Pulmonary artery endothelial cell (primary cell): ENCODE results near the gene KY. TPM values are rescaled to one million over a fixed set of nuclear protein-coding genes. Genes with fewer than 3 reads are reported as not detected.

ENCODE experiments used
- DNase-seq: peaks from one replicate; pipeline ENCODE4 v3.0.0-alpha.2; 2011; ENCODE audit warnings: low read depth, low spot score
- total RNA-seq: library from RNA; depleted of rRNA; stranded (reverse); fragments of >200 nt; gene quantifications from 2 replicates; pipeline ENCODE4 v1.2.3, GENCODE V29; 2014

KY gene, protein sequence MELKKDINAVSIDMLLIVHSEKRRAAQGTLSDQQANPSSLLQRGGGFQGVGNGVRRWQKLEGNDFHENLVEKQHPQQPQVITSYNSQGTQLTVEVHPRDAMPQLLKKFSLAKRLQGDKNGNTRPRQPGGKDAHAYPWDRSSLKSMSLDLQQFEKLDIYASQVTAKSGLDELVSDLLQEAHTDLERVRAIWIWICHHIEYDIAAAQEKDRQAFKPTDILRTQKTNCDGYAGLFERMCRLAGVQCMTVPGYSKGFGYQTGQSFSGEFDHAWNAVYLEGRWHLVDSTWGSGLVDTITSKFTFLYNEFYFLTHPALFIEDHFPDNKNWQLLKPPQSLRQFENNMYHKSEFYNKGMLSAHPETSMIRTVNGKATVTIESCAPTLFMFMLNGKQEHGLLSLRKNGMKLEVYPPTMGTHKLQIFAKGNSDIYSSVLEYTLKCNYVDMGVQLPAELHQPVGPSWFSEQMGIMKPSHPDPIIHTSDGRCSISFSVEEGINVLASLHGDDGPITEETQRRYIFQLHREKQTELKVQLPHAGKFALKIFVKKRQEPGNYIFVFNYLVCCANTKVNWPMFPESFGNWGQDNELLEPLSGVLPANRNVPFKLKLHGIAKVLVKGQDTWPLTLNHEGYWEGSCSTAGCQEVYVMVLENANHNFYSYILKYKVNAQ
- total RNA-seq: not detected in 2 replicates

DNA sequence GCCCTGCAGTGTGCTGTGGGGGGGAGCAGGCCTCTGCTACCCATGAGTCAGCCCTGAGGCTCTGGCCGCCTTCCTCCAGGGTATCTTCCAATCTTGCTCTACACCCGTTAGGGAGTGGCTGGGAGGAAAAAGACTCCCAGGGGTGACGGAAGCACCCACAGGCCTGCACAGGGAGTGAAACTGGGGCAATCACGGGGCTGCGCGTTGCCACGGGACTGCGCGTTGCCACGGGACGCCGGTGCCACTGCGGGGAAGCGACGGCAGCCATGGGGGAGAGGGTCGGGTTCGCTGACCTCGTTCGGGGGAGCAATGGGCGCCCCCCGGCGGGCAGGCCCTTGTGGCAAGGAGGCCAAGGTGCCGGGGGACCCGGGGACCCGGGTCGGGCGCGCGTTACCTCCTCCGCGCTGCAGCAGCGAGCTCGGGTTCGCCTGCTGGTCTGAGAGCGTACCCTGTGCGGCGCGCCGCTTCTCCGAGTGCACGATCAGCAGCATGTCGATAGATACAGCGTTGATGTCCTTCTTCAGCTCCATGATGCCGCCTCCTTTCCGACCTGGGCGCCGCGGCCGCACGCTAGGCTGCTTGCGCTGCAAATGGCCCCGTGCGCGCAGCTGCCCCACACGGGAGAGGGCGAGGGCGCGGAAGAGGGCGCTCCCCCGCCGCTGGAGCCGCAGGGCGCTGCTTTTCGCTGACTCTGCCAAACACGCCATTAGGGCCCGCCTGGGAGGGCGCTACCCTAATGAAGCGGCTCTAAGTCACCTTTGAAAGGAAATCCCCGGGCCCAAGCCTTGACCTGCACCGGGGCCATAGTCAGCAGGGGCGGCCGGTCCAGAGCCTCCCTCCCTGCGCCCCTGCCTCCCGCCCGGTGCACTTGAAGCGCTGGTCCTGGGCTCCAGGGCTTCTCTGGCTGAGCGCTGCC, at the start of gene KY:
Gene KY (minus strand): TSS at position 592 of the 916 bp plus-strand sequence. CDS start 62 bp downstream, at position 530.
- DNase-seq: no peak

DNA sequence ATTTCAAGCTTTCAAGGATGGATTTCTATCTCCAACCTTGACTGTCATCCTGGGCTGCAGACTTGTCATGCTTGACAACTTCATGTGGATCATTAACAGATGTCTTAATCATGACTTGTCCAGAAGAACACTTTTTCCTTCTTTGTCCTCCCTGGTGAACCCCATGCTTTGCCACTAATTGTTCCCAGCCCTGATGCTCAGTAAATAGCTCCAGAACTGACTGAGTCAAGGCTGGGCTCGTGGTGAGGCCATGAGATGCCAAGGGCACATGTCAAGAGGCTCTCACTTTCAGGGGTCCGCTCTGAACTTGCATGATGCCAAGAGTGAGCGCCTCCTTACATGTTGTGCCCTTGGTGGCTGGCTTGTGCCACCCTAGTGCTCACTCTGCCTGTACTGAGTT, 48.9 kb upstream of the KY start:
- DNase-seq: no peak

DNA sequence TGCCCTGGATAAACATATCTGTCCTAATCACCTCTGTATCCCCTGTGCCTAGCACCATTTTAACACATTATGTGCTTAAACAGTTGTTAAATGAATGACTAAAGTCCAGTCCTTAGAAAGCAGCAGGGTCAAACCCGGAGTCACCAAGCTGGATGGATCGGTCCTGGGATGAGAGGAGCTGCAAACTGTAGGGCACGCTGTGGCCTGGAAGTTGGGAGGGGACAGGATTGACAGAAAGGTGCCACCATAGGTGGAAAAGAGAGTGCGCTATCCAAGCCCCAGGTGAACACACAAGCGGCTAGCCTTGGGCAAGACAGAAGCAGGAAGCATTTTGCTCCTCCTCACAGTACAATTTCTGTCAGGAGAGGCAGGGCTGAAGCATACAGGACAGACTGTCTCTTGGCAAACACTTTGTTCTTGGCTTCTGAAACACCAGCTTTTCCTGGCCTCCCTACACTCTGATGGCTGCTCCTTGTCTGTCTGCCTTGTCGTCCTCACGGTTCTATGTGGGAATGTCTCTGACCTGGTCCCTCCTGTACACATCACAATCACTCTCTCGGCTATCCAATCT, 48.4 kb upstream of the KY start:
- no peak for DNase-seq

GRCh38 chr3:134697830-134698689, 47.2 kb upstream of the KY start:
- DNase-seq: no peak

- no peak for DNase-seq
Observed at GRCh38 chr3:134696155-134696554, 45.3 kb upstream of the KY start.

DNA sequence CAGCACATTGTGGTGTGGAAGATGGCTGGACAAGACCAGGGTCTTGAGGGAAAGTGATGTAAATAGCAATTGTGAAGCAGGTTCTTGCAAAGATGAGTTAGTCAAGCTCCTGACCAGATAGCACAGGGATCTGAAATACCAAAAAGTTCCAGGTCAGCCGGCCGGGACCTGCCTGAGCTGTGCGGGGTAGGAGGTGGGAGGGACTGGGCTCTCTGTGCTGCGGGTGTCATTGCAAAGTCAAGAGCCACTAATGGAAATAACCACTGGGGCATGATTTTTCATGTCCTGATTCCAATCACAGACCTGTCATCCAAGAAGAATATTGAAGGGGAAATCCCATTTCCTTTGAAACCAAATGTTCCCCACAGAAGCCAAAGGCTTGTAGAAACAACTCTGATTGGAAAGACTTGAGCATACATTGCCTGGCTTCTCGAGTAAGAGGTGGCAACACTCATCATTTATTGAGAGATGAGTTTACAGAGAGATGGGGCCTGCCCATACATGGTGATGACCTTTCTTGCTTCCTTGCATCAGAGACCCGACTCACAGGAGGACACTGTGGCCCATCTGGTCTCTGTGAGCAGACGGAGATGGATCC, 44.2 kb upstream of the KY start:
- no peak for DNase-seq

DNA sequence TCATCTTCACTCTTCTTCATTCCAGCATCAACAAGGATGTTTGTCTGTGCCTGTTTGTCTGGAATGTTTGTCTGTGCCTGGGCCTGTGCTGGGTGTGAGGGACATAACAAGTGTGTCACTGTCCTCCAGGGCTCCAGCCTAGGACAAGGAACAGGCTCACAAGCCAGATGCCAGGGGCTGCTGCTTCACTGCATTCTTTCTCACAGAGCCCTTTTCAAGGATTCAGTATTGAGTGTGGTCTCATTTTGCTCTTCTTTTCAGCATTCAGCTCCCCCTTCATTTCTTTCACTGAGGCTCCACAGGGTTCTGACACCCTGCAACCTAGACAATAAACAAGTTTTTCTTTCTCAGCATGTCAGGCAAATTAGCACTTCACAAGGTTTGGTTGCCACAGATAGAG, 43.6 kb upstream of the KY start:
- no peak for DNase-seq

GRCh38 chr3:134693804-134694203, 43.0 kb upstream of the KY start:
- no peak for DNase-seq

DNA sequence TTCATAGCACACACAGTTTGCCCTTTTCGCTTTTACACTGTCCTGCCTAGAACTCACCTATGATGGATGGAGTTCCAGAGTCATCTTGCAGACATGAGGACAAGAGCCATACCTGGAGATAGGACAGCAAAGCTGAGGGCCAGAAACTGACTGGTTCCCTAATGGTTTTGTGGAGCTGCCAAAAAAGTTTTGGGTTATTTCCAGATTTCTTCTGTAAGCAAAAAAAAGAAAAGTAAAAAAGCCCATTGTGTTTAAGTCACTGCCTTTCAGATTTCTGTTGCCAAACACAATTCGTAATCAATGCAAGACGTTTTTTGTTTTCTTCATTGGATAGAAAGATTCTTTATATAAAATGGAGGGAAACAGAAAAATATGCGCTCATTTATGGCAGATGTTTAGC, 42.4 kb upstream of the KY start:
- no peak for DNase-seq

- DNase-seq: no peak
Observed at GRCh38 chr3:134690226-134690625, 39.4 kb upstream of the KY start.

- DNase-seq: no peak
Observed at GRCh38 chr3:134687642-134688041, 36.8 kb upstream of the KY start.

- no peak for DNase-seq
Observed at GRCh38 chr3:134685929-134686802, 35.3 kb upstream of the KY start.

DNA sequence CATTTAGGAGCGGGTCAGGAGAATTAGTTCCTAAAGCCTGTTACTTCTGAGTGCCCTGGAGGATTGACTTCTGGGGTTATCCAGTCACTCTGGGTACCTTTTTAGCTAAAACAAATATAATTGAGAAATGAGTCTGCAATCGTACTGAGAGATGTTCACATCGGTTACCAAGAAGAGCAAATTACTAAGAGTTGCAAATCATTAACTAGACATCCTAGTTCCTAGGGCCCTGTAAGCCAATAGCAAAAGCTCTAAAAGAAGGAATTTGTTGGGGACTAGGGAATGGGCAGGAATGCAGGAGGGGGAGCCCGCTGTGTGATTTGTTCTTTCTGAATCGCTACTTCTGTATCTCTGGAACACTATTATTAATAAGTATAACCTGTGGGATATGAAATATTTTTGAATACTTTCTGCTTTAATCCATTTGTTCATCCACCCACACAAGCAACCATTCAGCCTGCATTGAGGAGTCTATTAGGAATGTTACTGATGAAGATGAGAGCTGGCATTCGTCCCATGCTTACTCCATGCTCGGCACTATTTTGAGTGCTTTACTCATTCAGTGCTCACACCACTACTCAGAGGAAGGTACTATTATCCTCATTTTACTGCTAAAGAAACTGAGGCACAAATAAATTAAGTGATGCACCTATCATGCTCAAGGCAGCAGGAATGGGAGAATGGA, 31.5 kb upstream of the KY start:
- DNase-seq: no peak

GRCh38 chr3:134681522-134681900, 30.7 kb upstream of the KY start:
- DNase-seq: no peak

DNA sequence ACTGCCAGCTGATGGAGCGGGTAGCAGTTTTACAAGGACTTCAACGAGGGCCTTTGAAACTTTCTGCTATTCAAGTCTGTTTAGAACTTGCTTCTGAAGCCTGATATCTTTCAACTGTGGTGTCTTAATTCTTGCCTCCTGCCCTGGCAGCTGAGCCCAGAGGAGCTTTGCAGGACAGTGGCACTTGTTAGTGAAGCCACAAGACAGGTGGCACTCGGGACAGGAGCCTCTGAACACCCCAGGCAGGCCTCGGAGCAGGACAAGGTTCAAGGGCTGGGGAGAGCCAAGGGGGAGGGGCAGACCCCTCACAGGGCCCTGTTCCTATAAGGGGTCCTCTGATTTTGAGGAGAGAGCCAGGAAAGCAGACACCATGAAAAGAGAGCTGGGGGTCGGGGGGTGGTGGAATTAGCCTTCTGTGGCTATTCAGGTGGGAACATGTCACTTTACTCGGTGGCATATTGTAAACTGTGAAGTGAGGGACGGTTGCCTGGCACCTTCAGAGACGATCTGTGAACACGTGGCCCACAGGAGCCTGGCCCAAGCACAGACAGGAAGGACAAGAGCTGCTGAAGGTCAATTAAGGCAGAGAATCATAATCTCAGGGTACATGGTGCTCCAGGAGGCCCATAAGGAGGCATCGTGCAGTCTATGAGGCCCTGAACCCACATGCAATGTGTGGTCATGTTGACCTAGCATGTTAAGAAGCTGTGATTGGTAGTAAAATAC, 30.1 kb upstream of the KY start:
- no peak for DNase-seq

DNA sequence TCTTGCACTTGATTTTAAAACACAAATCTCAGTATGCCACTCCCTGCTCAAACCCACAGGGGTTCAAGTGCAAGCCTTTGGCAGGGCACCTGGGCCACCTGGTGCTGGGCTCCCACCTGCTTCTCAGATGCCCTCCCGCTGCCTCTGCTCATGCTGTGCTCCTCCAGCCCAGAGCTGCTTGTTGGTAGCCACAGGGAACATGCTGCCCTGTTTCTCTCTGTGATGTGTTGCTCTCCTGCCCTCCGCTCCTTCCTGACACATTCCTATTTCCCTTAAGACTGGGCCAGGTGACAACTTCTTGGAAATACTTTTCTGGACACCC, 27.1 kb upstream of the KY start:
- no peak for DNase-seq

DNA sequence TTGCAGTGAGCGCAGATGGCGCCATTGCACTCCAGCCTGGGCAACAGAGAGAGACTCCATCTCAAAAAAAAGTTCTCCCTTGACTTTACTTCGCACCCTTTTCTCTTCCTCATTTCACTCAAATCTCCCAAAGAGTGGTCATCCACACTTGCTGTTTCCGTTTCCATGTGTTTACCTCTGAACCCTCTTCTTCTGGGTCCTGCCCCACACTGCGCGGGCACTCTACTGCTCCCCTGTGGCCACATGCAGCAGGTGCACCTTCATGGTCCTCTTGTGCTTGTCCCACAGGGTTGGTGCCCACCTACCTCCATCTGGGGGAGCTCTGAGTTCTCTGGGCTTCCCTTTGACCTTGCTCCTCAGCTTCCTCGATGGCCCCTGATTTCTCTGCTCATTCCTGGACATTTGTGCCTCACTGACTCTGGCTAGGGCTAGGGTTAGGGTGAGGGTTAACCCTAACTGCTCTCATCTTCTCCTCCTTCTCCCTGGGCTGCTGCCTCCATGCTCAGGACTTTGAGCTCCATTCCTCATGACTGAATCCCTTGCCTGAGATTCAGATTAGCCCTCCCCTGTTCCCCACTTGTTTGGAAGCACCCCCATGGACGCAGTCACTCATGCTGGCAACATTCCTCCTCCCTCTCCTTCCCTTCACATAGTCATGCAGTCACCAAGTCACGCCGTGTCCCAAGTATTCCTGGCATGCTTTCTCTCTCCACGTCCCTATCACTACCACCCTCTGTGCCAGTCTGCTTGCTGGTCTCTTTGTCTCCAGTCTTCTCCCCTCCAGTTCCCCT, 26.6 kb upstream of the KY start:
- no peak for DNase-seq
